ENCODE measurements around the gene UPF1. TPM values are rescaled to one million over a fixed set of nuclear protein-coding genes. Genes with fewer than 3 reads are reported as not detected.
A peak's percentile ranks its signal among the peaks of the same experiment; 100 is the strongest.

The UPF1 gene
- total RNA-seq, 1 donor from 2014 or later = 225 TPM

DNA sequence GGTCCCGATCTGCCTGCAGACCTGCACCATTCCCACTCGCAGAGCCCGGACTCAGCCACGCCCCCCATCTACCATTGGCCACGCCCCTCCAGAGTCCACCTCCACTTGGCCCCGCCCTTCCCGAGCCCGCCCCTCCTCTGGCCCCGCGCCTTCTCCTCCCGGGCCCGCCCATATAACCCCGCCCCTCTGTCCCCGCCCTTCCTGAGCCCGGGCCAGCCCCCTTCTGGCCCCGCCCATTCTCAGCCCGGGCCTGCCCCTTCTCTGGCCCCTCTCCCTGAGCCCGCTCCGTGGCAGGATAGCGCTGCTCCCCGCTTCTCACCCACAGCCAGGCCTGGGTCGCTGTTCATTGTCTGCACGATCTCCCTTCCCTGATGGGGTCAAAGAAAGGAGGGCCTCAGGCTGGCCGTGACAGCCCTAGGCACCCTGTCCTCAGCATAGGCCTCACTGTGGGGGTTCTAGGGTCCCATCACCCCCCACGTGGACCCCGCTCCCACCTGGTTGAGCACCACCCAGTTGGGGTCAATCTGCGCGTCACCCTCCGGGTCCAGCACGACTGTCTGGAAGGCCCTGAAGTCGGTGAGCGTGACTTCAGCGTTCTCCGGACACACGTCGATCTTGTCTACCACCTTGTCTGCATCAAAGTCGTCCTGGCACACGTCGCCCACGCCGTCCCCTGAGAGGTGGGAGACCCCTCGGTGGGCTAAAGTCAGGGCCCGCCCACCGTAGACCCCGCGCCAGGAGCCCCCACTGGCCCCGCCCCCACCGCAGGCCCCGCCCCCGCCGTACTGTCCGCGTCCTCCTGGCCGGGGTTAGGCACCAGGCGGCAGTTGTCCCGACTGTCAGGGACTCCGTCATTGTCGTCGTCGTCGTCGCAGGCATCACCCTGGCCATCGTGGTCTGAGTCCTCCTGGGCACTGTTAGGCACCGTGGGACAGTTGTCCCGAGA lies 46.3 kb upstream of the UPF1 start:
- H3K4me3 ChIP-seq = no peak overlapping the region
- DNase-seq (ENCODE audit: low spot score in 2 of 2) = peak in 1 of 2 donors; percentile 80
- peaks cover 13 to 18% of the 10 kb centered on the region in 2 donors for H3K4me1 ChIP-seq
- intact Hi-C loops (cut with DNase I) = no loop called here
- TF ChIP-seq, protein P1, sequence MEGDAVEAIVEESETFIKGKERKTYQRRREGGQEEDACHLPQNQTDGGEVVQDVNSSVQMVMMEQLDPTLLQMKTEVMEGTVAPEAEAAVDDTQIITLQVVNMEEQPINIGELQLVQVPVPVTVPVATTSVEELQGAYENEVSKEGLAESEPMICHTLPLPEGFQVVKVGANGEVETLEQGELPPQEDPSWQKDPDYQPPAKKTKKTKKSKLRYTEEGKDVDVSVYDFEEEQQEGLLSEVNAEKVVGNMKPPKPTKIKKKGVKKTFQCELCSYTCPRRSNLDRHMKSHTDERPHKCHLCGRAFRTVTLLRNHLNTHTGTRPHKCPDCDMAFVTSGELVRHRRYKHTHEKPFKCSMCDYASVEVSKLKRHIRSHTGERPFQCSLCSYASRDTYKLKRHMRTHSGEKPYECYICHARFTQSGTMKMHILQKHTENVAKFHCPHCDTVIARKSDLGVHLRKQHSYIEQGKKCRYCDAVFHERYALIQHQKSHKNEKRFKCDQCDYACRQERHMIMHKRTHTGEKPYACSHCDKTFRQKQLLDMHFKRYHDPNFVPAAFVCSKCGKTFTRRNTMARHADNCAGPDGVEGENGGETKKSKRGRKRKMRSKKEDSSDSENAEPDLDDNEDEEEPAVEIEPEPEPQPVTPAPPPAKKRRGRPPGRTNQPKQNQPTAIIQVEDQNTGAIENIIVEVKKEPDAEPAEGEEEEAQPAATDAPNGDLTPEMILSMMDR (IDR thresholded peaks at IDR 0.05) = no peak
- no peak overlapping the region for H3K27ac ChIP-seq
- peaks cover 34% of the 10 kb centered on the region for H3K27me3 ChIP-seq
- H3K9me3 ChIP-seq = no peaks in the 10 kb centered on the region
- H3K36me3 ChIP-seq = no peaks in the 10 kb centered on the region

DNA sequence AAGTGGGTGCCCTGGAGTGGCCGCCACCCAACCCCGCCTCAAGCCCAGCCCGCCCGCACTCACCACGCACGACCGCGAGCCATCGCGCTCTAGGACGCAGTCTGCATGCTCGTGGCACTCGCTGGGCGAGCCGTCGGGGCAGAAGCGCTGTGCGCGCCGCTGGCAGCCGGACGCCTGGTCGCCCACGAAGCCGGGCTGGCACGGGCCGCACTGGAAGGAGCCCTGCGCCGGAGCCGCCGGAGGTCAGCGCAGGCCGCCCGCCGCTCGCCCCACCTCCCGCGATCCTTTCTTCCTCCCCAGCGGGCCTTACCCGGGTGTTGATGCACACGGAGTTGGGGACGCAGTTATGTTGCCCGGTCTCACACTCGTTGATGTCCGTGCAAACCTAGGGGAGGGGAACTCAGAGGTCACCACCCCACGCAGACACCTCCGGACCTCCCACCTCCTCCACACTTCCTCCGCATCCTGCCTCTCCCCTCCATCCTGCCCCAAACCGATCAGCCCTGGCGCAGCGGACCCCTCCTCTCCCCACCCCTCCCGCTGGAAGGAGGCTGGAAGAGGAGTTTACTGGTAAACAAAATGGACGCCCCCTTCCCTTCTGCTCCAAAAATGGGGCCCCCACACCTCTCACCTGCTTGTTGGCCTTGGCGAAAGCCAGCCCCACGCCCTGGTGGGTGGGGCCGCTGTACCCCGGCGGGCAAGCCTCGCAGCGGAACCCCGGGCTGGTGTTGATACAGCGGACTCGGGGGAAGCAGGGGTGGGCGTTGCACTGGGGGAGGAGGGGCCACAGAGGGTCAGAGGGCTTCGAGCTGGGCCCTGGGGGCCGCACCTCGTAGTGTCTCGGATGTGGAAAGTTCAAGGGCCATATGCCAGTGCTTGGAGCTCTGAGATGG lies 43.0 kb upstream of the UPF1 start:
- Histone ChIP-seq H3K27ac (no peak overlapping the region), H3K9me3 (no peaks in the 10 kb centered on the region), H3K4me1 (peaks cover 13 to 21% of the 10 kb centered on the region in 2 donors), H3K4me3 (peak overlapping the region in 1 of 2 donors; percentile 57), H3K27me3 (peaks cover 43% of the 10 kb centered on the region), H3K36me3 (no peaks in the 10 kb centered on the region)
- intact Hi-C loops (cut with DNase I) = no loop called here
- no peak for DNase-seq (ENCODE audit: low spot score in 2 of 2)
- TF ChIP-seq, protein P1 (IDR thresholded peaks at IDR 0.05) = no peak

DNA sequence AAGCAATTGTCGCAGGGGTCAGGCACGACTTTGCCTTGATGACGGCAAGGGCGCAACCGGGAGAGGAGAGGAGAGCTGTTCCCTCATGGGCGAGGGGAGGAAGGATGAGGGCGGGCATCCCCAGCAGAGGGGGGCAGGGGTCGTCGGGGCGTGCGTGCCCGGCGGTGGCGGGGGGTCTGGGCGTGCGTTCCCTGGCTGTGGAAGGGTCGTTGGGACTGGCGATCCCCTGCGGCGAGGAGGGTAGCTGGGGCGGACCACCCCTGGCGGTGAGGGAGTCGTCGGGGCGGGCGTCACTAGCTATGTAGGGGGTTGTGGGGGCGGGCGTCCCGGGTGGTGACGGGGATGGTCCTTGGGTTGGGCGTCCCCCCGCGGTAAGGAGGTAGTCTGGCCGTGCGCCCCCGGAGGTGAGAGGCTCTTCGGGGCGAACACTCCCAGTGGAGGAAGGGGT lies 42.3 kb upstream of the UPF1 start:
- H3K4me1 ChIP-seq = peaks cover 13 to 21% of the 10 kb centered on the region in 2 donors
- peaks cover 43% of the 10 kb centered on the region for H3K27me3 ChIP-seq
- no peak for DNase-seq (ENCODE audit: low spot score in 2 of 2)
- intact Hi-C loops (cut with DNase I) = no loop called here
- H3K27ac ChIP-seq = no peak overlapping the region
- TF ChIP-seq, protein P1 (IDR thresholded peaks at IDR 0.05) = no peak
- peak overlapping the region; percentile 21 to 57 for H3K4me3 ChIP-seq
- H3K36me3 ChIP-seq = no peaks in the 10 kb centered on the region
- H3K9me3 ChIP-seq = no peaks in the 10 kb centered on the region

DNA sequence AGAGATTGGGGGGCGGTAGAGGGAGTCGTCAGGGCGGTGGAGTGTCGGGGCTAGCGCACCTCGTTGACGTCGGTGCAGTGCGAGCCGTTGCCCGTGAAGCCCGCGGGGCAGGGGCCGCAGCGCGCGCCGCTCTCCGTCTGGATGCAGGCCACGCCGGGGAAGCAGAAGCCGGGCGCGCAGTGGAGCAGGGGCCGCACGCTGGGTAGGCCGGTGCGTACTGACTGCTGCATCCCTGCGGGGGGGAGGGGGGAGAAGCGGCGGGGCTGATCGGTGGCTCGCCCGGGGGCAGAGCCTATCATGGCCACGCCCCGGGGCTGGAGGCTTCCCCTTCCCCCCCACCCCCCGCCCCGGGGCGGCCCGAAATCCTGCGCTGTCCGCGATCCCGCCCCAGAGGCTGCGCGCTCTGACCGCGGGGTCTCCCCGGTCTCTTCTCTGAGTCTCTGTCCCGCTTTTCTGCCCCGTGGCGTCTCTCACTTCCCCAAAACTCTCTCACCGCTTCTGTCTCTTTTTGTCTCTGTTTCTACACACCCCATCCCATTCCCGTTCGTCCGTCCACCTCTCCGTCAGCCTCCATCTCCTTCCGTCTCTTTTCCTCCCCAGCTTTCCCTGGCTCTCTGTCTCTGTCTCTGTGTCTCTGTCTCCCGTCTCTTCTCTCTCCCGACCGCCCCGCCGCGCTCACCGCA lies 41.7 kb upstream of the UPF1 start:
- peak overlapping the region; percentile 21 to 57 for H3K4me3 ChIP-seq
- H3K27me3 ChIP-seq = peaks cover 43% of the 10 kb centered on the region
- intact Hi-C loops (cut with DNase I) = no loop called here
- H3K4me1 ChIP-seq = peaks cover 13 to 21% of the 10 kb centered on the region in 2 donors
- DNase-seq (ENCODE audit: low spot score in 2 of 2) = no peak
- H3K9me3 ChIP-seq = no peaks in the 10 kb centered on the region
- TF ChIP-seq, protein P1 (IDR thresholded peaks at IDR 0.05) = no peak
- H3K27ac ChIP-seq = no peak overlapping the region
- H3K36me3 ChIP-seq = no peaks in the 10 kb centered on the region

Data from ascending aorta (tissue), 2 donors.